ENCODE measurements around the gene RBM39. TPM values are rescaled to one million over a fixed set of nuclear protein-coding genes. Genes with fewer than 3 reads are reported as not detected.
A peak's percentile ranks its signal among the peaks of the same experiment; 100 is the strongest.

The RBM39 gene
- total and polyA plus RNA-seq, 9 of the 15 experiments (the other 6 are each of a cell fraction or from before 2014, with no cell fraction given) = 143 to 319 (median 228) TPM

- no peak; a peak in 1 of 4 replicates for TF ChIP-seq TEAD1 (CRISPR knock-in tag; IDR thresholded peaks at IDR 0.05)
- no peak for TF ChIP-seq SMAD1 (IDR thresholded peaks at IDR 0.05; ENCODE audit: low read depth, low read length, partially characterized antibody)
- TF ChIP-seq ZNF41 (CRISPR knock-in tag; conservative IDR thresholded peaks at IDR 0.05) = no peak
- TF ChIP-seq GABPA (tag; conservative IDR thresholded peaks at IDR 0.05; ENCODE audit: low read depth) = no peak
- no peak for TF ChIP-seq RBM14 (IDR thresholded peaks at IDR 0.05; ENCODE audit: borderline replicate concordance, insufficient read depth, low read depth, low read length)
- 0 out of 4 replicates have a peak, but pooled peaks have one; percentile 16 to 32 for TF ChIP-seq TRIM24 (IDR thresholded peaks at IDR 0.05)
- TF ChIP-seq FOXJ2 (tag; IDR thresholded peaks at IDR 0.05) = no peak
- TF ChIP-seq, protein P1, sequence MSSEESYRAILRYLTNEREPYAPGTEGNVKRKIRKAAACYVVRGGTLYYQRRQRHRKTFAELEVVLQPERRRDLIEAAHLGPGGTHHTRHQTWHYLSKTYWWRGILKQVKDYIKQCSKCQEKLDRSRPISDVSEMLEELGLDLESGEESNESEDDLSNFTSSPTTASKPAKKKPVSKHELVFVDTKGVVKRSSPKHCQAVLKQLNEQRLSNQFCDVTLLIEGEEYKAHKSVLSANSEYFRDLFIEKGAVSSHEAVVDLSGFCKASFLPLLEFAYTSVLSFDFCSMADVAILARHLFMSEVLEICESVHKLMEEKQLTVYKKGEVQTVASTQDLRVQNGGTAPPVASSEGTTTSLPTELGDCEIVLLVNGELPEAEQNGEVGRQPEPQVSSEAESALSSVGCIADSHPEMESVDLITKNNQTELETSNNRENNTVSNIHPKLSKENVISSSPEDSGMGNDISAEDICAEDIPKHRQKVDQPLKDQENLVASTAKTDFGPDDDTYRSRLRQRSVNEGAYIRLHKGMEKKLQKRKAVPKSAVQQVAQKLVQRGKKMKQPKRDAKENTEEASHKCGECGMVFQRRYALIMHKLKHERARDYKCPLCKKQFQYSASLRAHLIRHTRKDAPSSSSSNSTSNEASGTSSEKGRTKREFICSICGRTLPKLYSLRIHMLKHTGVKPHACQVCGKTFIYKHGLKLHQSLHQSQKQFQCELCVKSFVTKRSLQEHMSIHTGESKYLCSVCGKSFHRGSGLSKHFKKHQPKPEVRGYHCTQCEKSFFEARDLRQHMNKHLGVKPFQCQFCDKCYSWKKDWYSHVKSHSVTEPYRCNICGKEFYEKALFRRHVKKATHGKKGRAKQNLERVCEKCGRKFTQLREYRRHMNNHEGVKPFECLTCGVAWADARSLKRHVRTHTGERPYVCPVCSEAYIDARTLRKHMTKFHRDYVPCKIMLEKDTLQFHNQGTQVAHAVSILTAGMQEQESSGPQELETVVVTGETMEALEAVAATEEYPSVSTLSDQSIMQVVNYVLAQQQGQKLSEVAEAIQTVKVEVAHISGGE (CRISPR knock-in tag; IDR thresholded peaks at IDR 0.05) = no peak; a peak in 1 of 6 replicates
- TF ChIP-seq ZNF639 (CRISPR knock-in tag; conservative IDR thresholded peaks at IDR 0.05 in 1 of 2, IDR thresholded peaks at IDR 0.05 in 1 of 2) = peak in 1 of 2 experiments; percentile 68; a peak in 1 of 4 replicates
- no peak for TF ChIP-seq RCOR1 (IDR thresholded peaks at IDR 0.05; ENCODE audit: borderline replicate concordance in 1 of 2, low read depth in 2 of 2, low read length in 2 of 2)
- no peak for TF ChIP-seq ID3 (CRISPR knock-in tag; IDR thresholded peaks at IDR 0.05)
- peak; percentile 66 for TF ChIP-seq ID3 (tag; IDR thresholded peaks at IDR 0.05)
- TF ChIP-seq ZKSCAN1 (IDR thresholded peaks at IDR 0.05; ENCODE audit: low read depth, low read length) = no peak
- no peak for TF ChIP-seq SREBF1 (IDR thresholded peaks at IDR 0.05; ENCODE audit: borderline replicate concordance, low read depth, low read length)
- peak; percentile 23; the same call in 1 of the 2 replicates for TF ChIP-seq CREB3L1 (IDR thresholded peaks at IDR 0.05; ENCODE audit: borderline replicate concordance, low read depth)
- no peak for TF ChIP-seq ZNF445 (CRISPR knock-in tag; IDR thresholded peaks at IDR 0.05; ENCODE audit: low read depth)
- TF ChIP-seq ZBTB8A (IDR thresholded peaks at IDR 0.05; ENCODE audit: partially characterized antibody) = no peak
- TF ChIP-seq DACH1 (IDR thresholded peaks at IDR 0.05; ENCODE audit: partially characterized antibody) = no peak
- TF ChIP-seq MBD2 (IDR thresholded peaks at IDR 0.05; ENCODE audit: borderline replicate concordance, low read depth) = no peak
These were observed 1.8 kb upstream of the RBM39 start (continued) for GRCh38 chr20:35743693-35744491.
